ENCODE results near the gene PSMD9.
A peak's percentile ranks its signal among the peaks of the same experiment; 100 is the strongest.

Gene PSMD9

DNA sequence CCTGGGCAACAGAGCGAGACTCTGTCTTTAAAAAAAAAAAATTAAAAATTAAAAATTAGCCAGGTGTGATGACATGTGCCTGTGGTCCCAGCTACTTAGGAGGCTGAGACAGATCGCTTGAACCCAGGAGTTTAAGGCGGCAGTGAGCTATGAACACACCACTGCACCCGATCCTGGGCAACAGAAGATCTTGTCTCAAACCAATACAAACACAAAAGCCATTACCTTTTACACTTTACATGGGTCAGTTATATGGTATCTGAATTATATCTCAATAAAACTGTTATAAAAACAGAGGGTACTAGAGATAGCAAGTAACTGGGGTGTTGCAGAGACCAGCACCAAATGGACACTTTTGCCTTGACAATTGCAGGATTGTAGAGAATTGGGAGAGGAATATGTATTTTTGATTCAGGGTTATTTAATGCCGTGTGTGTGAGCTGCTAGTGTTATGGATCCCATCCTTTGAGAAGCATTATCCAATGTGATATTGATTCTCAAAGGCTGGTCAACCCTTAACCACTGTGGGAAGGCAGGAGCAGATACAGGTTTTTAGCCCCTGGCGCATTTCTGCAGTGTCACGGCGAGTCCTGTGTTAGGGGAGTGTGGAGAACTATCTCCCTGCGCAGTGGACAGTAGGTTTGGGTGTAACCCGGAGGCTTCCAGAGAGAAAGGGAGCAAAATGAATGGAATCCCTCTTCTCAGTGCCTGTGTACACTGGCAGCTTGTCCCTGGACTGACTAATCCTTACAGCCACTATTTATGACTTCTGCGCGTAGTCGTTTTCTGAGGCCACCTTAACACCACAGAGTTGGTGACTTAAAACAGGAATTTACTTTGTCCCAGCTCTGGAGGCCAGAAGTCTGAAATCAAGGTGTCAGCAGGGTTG, 4.3 kb downstream of the PSMD9 start:
- no peaks in the 10 kb centered on the region for H3K9me3 ChIP-seq (ENCODE audit: control insufficient read depth in 2 of 2, low read length in 2 of 2)
- peaks cover 22 to 23% of the 10 kb centered on the region in 2 donors for H3K4me1 ChIP-seq (ENCODE audit: control insufficient read depth in 2 of 2, insufficient read depth in 2 of 2, low read length in 2 of 2)
- H3K4me3 ChIP-seq (ENCODE audit: low read length in 2 of 2), result no peak overlapping the region
- H3K27ac ChIP-seq (ENCODE audit: low read depth in 2 of 2, low read length in 2 of 2), result no peak overlapping the region
- no peaks in the 10 kb centered on the region for H3K27me3 ChIP-seq (ENCODE audit: control insufficient read depth in 2 of 2, insufficient read depth in 2 of 2, low read length in 2 of 2)
- no peak overlapping the region for H3K9ac ChIP-seq (ENCODE audit: low read depth in 1 of 2, low read length in 2 of 2)
- H3K36me3 ChIP-seq (ENCODE audit: control insufficient read depth in 2 of 2, insufficient read depth in 2 of 2, low read length in 2 of 2), result peaks cover 19 to 26% of the 10 kb centered on the region in 2 donors

DNA sequence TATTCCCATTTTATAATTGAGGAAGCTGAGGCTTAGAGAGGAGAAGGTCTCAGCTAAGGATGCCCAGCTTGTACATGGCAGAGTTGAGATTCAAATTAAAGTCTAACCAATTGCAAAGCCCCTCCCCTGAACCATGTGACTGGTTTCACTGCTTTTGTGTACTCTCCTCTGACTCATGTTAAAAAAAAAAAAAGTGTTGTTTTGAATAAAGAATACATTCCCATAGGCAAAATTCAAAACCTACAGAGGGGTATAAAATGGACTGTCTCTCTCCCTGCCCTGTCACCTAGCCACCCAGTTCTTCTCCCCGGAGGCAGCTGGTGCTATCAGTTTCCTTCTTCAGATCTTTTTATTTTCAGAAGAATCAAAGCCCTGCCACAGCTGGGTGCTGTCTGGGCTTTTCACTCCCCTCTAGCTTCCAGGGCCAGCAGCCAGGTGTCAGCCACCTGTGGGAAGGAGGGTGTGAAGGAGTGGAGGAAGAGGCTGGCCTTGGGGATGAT, 5.4 kb downstream of the PSMD9 start:
- peaks cover 17 to 18% of the 10 kb centered on the region in 2 donors for H3K4me1 ChIP-seq (ENCODE audit: control insufficient read depth in 2 of 2, insufficient read depth in 2 of 2, low read length in 2 of 2)
- peak overlapping the region in 1 of 2 donors; percentile 22 for H3K27ac ChIP-seq (ENCODE audit: low read depth in 2 of 2, low read length in 2 of 2)

DNA sequence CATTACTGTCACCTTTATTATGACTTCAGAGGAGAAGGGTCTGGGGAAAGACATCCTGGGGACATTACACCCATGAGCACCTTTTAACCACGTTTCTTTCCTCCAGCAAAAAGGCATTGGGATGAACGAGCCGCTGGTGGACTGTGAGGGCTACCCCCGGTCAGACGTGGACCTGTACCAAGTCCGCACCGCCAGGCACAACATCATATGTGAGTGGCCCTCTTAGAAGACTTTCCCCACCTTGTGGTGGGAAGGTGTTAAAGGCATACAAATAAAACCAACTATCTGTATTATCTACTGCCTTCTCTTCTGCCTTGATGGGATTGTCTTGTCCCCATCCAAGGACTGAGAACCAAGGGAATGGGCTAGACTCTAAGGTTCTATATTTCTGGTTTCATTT, 6.0 kb downstream of the PSMD9 start:
- no peak overlapping the region for H3K27ac ChIP-seq (ENCODE audit: low read depth in 2 of 2, low read length in 2 of 2)
- H3K9me3 ChIP-seq (ENCODE audit: control insufficient read depth in 2 of 2, low read length in 2 of 2), result no peaks in the 10 kb centered on the region
- no peak overlapping the region for H3K9ac ChIP-seq (ENCODE audit: low read depth in 1 of 2, low read length in 2 of 2)
- peaks cover 12% of the 10 kb centered on the region in 2 donors for H3K4me1 ChIP-seq (ENCODE audit: control insufficient read depth in 2 of 2, insufficient read depth in 2 of 2, low read length in 2 of 2)
- H3K36me3 ChIP-seq (ENCODE audit: control insufficient read depth in 2 of 2, insufficient read depth in 2 of 2, low read length in 2 of 2), result peaks cover 28 to 37% of the 10 kb centered on the region in 2 donors
- H3K27me3 ChIP-seq (ENCODE audit: control insufficient read depth in 2 of 2, insufficient read depth in 2 of 2, low read length in 2 of 2), result no peaks in the 10 kb centered on the region
- no peak overlapping the region for H3K4me3 ChIP-seq (ENCODE audit: low read length in 2 of 2)

More for the DNA sequence above, 5.4 kb downstream of the PSMD9 start:
- Histone ChIP-seq H3K9me3 (ENCODE audit: control insufficient read depth in 2 of 2, low read length in 2 of 2) (no peaks in the 10 kb centered on the region), H3K36me3 (ENCODE audit: control insufficient read depth in 2 of 2, insufficient read depth in 2 of 2, low read length in 2 of 2) (peaks cover 23 to 31% of the 10 kb centered on the region in 2 donors), H3K4me3 (ENCODE audit: low read length in 2 of 2) (no peak overlapping the region), H3K27me3 (ENCODE audit: control insufficient read depth in 2 of 2, insufficient read depth in 2 of 2, low read length in 2 of 2) (no peaks in the 10 kb centered on the region), H3K9ac (ENCODE audit: low read depth in 1 of 2, low read length in 2 of 2) (no peak overlapping the region)

DNA sequence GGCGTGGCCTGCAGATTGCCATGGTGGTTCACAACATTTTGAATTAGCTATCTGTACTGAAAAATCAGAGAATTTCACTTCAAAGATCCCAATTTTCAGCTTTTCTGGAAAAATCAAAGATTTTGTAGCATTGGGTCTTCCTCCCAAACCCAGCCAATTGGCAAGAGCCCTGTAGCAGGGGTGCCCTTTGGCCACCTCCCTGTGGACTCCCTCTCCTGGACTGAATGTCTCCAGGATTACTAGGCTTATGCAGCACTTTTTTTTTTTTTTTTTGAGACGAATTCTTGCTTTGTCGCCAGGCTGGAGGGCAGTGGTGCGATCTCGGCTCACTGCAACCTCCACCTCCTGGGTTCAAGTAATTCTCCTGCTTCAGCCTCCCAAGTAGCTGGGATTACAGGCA, 9.7 kb downstream of the PSMD9 start:
- no peak overlapping the region for H3K4me3 ChIP-seq (ENCODE audit: low read length in 2 of 2)
- peaks cover 3 to 5% of the 10 kb centered on the region in 2 donors for H3K4me1 ChIP-seq (ENCODE audit: control insufficient read depth in 2 of 2, insufficient read depth in 2 of 2, low read length in 2 of 2)
- no peak overlapping the region for H3K27ac ChIP-seq (ENCODE audit: low read depth in 2 of 2, low read length in 2 of 2)
- no peaks in the 10 kb centered on the region for H3K27me3 ChIP-seq (ENCODE audit: control insufficient read depth in 2 of 2, insufficient read depth in 2 of 2, low read length in 2 of 2)
- H3K9ac ChIP-seq (ENCODE audit: low read depth in 1 of 2, low read length in 2 of 2), result no peak overlapping the region
- H3K36me3 ChIP-seq (ENCODE audit: control insufficient read depth in 2 of 2, insufficient read depth in 2 of 2, low read length in 2 of 2), result peaks cover 53 to 60% of the 10 kb centered on the region in 2 donors
- no peaks in the 10 kb centered on the region for H3K9me3 ChIP-seq (ENCODE audit: control insufficient read depth in 2 of 2, low read length in 2 of 2)

DNA sequence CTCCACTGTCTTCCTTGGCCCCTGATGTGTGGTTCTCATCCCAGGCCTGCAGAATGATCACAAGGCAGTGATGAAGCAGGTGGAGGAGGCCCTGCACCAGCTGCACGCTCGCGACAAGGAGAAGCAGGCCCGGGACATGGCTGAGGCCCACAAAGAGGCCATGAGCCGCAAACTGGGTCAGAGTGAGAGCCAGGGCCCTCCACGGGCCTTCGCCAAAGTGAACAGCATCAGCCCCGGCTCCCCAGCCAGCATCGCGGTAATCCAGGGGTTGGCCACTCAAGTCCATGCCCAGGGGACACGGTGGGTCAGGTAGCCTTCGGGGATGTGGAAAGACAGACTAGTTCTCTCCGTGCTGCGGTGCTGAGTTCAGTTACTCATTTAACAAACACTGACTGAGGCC, 11.0 kb downstream of the PSMD9 start:
- peaks cover 56 to 61% of the 10 kb centered on the region in 2 donors for H3K36me3 ChIP-seq (ENCODE audit: control insufficient read depth in 2 of 2, insufficient read depth in 2 of 2, low read length in 2 of 2)

DNA sequence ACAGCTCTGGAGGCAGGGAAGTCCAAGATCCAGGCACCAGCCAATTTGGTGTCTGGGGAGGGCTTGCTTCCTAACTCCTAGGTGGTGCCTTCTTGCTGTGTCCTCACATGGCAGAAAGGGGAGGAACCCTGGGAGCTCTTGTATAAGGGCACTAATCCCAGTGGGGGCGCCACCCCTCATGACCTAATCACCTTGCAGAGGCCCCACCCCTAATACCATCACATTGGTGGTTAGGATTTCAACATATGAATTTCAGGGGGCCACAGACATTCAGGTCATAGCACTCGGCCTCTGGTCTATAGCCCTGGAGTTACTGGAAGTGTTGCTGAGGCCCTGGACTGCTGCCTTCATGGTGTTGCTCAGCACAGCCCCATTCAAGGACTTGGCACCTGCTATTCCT, 14.6 kb downstream of the PSMD9 start:
- no peak overlapping the region for H3K27ac ChIP-seq (ENCODE audit: low read depth in 2 of 2, low read length in 2 of 2)
- no peak overlapping the region for H3K4me3 ChIP-seq (ENCODE audit: low read length in 2 of 2)
- no peak overlapping the region for H3K9ac ChIP-seq (ENCODE audit: low read depth in 1 of 2, low read length in 2 of 2)
- peaks cover 36 to 51% of the 10 kb centered on the region in 2 donors for H3K36me3 ChIP-seq (ENCODE audit: control insufficient read depth in 2 of 2, insufficient read depth in 2 of 2, low read length in 2 of 2)
- no peaks in the 10 kb centered on the region for H3K27me3 ChIP-seq (ENCODE audit: control insufficient read depth in 2 of 2, insufficient read depth in 2 of 2, low read length in 2 of 2)
- H3K4me1 ChIP-seq (ENCODE audit: control insufficient read depth in 2 of 2, insufficient read depth in 2 of 2, low read length in 2 of 2), result no peaks in the 10 kb centered on the region
- no peaks in the 10 kb centered on the region for H3K9me3 ChIP-seq (ENCODE audit: control insufficient read depth in 2 of 2, low read length in 2 of 2)

More for the DNA sequence above, 11.0 kb downstream of the PSMD9 start:
- H3K27ac ChIP-seq (ENCODE audit: low read depth in 2 of 2, low read length in 2 of 2), result no peak overlapping the region
- H3K9me3 ChIP-seq (ENCODE audit: control insufficient read depth in 2 of 2, low read length in 2 of 2), result no peaks in the 10 kb centered on the region
- H3K4me1 ChIP-seq (ENCODE audit: control insufficient read depth in 2 of 2, insufficient read depth in 2 of 2, low read length in 2 of 2), result no peaks in the 10 kb centered on the region
- H3K9ac ChIP-seq (ENCODE audit: low read depth in 1 of 2, low read length in 2 of 2), result no peak overlapping the region
- H3K27me3 ChIP-seq (ENCODE audit: control insufficient read depth in 2 of 2, insufficient read depth in 2 of 2, low read length in 2 of 2), result no peaks in the 10 kb centered on the region
- no peak overlapping the region for H3K4me3 ChIP-seq (ENCODE audit: low read length in 2 of 2)

DNA sequence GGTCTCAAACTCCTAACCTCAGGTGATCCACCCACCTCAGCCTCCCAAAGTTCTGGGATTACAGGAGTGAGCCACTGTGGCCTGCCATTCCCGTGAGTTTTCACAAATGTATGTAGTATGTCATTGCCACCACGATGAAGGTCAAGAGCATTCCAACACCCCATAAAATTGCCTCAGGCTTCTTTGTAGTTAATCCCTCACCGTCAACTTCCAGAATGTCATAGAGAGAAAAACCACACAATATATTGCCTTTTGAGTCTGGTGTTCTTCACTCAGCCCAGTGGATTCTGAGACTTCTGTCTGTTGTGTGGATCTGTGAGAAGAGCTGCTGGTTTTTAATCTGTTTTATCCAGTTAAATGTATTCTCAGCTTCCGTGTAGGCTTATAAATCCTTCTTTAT, 17.2 kb downstream of the PSMD9 start:
- no peak overlapping the region for H3K4me3 ChIP-seq (ENCODE audit: low read length in 2 of 2)
- no peaks in the 10 kb centered on the region for H3K9me3 ChIP-seq (ENCODE audit: control insufficient read depth in 2 of 2, low read length in 2 of 2)
- H3K36me3 ChIP-seq (ENCODE audit: control insufficient read depth in 2 of 2, insufficient read depth in 2 of 2, low read length in 2 of 2), result peaks cover 28 to 46% of the 10 kb centered on the region in 2 donors
- H3K27ac ChIP-seq (ENCODE audit: low read depth in 2 of 2, low read length in 2 of 2), result no peak overlapping the region
- H3K9ac ChIP-seq (ENCODE audit: low read depth in 1 of 2, low read length in 2 of 2), result no peak overlapping the region
- no peaks in the 10 kb centered on the region for H3K27me3 ChIP-seq (ENCODE audit: control insufficient read depth in 2 of 2, insufficient read depth in 2 of 2, low read length in 2 of 2)
- H3K4me1 ChIP-seq (ENCODE audit: control insufficient read depth in 2 of 2, insufficient read depth in 2 of 2, low read length in 2 of 2), result no peaks in the 10 kb centered on the region

DNA sequence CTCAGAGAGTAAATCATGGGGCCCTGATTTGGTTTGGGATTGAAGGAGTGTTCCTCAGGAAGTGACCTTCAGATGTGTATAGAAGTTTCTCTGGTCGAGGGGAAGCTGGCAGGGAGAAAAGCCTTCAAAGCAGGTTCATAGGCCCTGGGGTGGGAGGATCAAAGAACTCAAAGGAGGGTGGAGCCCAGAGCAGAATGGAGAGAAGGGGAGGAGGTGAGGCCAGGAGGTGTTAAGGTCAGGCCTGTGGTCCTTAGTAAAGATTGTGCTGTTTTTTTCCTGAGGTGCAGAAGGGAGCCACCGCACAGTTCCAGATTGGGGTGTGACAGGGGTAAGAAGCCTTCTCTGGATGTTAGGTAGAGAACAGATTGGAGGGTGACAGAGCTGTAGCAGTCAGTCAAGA, 20.1 kb downstream of the PSMD9 start:
- H3K36me3 ChIP-seq (ENCODE audit: control insufficient read depth in 2 of 2, insufficient read depth in 2 of 2, low read length in 2 of 2), result peaks cover 8 to 27% of the 10 kb centered on the region in 2 donors
- no peaks in the 10 kb centered on the region for H3K9me3 ChIP-seq (ENCODE audit: control insufficient read depth in 2 of 2, low read length in 2 of 2)
- no peak overlapping the region for H3K27ac ChIP-seq (ENCODE audit: low read depth in 2 of 2, low read length in 2 of 2)
- no peak overlapping the region for H3K4me3 ChIP-seq (ENCODE audit: low read length in 2 of 2)
- no peaks in the 10 kb centered on the region for H3K27me3 ChIP-seq (ENCODE audit: control insufficient read depth in 2 of 2, insufficient read depth in 2 of 2, low read length in 2 of 2)
- H3K9ac ChIP-seq (ENCODE audit: low read depth in 1 of 2, low read length in 2 of 2), result no peak overlapping the region
- H3K4me1 ChIP-seq (ENCODE audit: control insufficient read depth in 2 of 2, insufficient read depth in 2 of 2, low read length in 2 of 2), result no peaks in the 10 kb centered on the region

DNA sequence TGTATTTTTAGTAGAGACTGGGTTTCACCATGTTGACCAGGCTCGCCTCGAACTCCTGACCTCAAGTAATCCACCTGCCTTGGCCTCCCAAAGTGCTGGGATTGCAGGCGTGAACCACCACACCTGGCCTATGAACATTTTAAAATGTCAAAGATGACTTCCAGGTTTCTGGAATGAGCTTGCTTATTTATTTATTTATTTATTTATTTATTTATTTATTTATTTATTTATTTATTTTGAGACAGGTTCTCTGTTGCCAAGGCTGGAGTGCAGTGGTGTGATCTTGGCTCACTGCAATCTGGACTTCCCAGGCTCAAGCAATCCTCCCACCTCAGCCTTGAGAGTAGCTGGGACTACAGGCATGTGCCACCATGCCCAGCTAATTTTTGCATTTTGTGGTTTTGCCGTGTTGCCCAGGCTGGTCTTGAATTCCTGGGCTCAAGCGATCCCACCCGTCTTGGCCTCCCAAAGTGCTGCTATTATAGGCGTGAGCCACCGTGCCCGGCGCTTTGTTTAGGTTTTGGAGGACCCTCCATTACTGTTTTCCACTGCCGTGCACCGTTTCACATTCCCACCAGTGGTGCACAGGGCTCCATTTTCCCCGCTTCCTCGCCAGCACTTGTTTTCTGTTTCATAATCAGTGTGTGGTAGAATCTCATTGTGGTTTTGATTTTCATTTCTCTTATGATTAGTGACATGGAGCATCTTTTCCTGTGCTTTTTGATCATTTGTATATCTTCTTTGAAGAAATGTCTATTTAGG, 23.4 kb downstream of the PSMD9 start:
- H3K9me3 ChIP-seq (ENCODE audit: control insufficient read depth in 2 of 2, low read length in 2 of 2), result no peaks in the 10 kb centered on the region
- H3K4me1 ChIP-seq (ENCODE audit: control insufficient read depth in 2 of 2, insufficient read depth in 2 of 2, low read length in 2 of 2), result no peaks in the 10 kb centered on the region
- no peak overlapping the region for H3K27ac ChIP-seq (ENCODE audit: low read depth in 2 of 2, low read length in 2 of 2)
- H3K27me3 ChIP-seq (ENCODE audit: control insufficient read depth in 2 of 2, insufficient read depth in 2 of 2, low read length in 2 of 2), result no peaks in the 10 kb centered on the region
- H3K36me3 ChIP-seq (ENCODE audit: control insufficient read depth in 2 of 2, insufficient read depth in 2 of 2, low read length in 2 of 2), result peaks cover 18 to 36% of the 10 kb centered on the region in 2 donors
- H3K4me3 ChIP-seq (ENCODE audit: low read length in 2 of 2), result no peak overlapping the region
- no peak overlapping the region for H3K9ac ChIP-seq (ENCODE audit: low read depth in 1 of 2, low read length in 2 of 2)

DNA sequence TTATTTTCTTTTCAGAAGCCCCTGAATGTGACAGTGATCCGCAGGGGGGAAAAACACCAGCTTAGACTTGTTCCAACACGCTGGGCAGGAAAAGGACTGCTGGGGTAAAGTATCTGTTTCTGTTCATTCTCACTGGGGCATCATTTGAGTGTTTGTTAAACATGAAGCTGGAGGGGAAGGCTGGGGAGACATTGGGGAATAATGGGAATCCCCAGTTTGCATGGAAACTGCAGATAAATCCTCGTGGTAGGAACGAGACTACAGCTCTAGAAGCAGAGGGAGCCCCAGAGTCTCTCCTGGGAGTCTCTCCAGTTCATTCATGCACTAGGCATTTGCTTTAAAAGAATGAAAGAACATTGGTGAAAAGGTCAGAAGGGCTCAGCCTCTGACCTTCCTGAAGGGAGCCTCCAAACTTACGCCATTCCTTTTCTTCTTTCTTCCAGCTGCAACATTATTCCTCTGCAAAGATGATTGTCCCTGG, 27.3 kb downstream of the PSMD9 start:
- H3K27ac ChIP-seq (ENCODE audit: low read depth in 2 of 2, low read length in 2 of 2), result no peak overlapping the region
- H3K9me3 ChIP-seq (ENCODE audit: control insufficient read depth in 2 of 2, low read length in 2 of 2), result no peaks in the 10 kb centered on the region
- H3K4me3 ChIP-seq (ENCODE audit: low read length in 2 of 2), result no peak overlapping the region
- H3K27me3 ChIP-seq (ENCODE audit: control insufficient read depth in 2 of 2, insufficient read depth in 2 of 2, low read length in 2 of 2), result no peaks in the 10 kb centered on the region
- peaks cover 5 to 7% of the 10 kb centered on the region in 2 donors for H3K4me1 ChIP-seq (ENCODE audit: control insufficient read depth in 2 of 2, insufficient read depth in 2 of 2, low read length in 2 of 2)
- H3K36me3 ChIP-seq (ENCODE audit: control insufficient read depth in 2 of 2, insufficient read depth in 2 of 2, low read length in 2 of 2), result peaks cover 15 to 32% of the 10 kb centered on the region in 2 donors
- no peak overlapping the region for H3K9ac ChIP-seq (ENCODE audit: low read depth in 1 of 2, low read length in 2 of 2)

Data from mucosa of rectum (tissue), 2 donors.